Measurements from ENCODE around the gene C2orf68.
A peak's percentile ranks its signal among the peaks of the same experiment; 100 is the strongest.
"Not testable (repeated sequence)": the region's sequence is repeated elsewhere in the genome, so short reads cannot be mapped to it uniquely, and the experiment has no call there.

The C2orf68 gene, protein sequence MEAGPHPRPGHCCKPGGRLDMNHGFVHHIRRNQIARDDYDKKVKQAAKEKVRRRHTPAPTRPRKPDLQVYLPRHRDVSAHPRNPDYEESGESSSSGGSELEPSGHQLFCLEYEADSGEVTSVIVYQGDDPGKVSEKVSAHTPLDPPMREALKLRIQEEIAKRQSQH

DNA sequence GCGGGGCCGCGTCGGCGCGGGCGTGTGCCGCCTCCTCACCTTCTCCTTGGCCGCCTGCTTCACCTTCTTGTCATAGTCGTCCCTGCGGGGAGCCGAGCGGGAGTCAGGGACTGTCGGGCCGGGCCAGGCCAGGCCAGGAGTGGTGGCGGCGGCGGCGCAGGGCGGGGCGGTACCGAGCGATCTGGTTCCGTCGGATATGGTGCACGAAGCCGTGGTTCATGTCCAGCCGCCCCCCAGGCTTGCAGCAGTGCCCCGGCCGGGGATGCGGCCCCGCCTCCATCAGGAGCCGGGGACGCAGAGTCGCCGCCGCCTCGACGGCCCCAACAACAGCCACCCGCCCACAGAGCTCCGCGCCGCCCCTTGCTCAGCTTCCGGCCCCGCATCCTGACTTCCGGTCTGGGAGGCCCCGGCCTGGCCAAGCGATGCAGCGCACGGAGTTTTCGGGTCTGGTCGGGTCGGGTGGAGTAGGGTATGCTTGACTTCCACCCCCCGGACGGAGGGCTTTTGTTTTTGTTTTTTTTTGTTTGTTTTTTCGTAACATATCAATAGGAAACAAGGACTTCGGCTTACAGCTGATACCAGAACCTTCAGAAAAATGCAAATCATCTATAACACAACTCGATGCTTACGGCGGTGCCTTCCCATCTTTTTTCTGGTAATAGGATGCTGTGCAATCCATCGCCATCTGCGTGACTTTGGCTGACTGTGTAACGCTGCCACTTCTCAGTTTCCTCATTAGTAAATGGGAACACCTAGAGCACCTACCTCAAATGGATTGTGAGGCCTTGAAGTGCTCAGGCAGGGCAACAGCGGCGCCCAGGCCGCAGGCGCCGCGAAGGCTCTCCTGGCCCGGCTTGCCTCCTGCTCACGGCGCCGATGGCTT lies at the start of gene C2orf68:
Gene C2orf68 (minus strand): TSS at position 362 of the 883 bp plus-strand sequence. CDS start 82 bp downstream, at position 280.
- TF ChIP-seq, protein P1, sequence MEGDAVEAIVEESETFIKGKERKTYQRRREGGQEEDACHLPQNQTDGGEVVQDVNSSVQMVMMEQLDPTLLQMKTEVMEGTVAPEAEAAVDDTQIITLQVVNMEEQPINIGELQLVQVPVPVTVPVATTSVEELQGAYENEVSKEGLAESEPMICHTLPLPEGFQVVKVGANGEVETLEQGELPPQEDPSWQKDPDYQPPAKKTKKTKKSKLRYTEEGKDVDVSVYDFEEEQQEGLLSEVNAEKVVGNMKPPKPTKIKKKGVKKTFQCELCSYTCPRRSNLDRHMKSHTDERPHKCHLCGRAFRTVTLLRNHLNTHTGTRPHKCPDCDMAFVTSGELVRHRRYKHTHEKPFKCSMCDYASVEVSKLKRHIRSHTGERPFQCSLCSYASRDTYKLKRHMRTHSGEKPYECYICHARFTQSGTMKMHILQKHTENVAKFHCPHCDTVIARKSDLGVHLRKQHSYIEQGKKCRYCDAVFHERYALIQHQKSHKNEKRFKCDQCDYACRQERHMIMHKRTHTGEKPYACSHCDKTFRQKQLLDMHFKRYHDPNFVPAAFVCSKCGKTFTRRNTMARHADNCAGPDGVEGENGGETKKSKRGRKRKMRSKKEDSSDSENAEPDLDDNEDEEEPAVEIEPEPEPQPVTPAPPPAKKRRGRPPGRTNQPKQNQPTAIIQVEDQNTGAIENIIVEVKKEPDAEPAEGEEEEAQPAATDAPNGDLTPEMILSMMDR (conservative IDR thresholded peaks at IDR 0.05; ENCODE audit: low read depth, low read length) = no peak
- peak; percentile 84 for DNase-seq (ENCODE audit: low read depth)
- peak within 1 kb of the TSS; percentile 88 for H3K4me3 ChIP-seq (ENCODE audit: low read depth, low read length)

DNA sequence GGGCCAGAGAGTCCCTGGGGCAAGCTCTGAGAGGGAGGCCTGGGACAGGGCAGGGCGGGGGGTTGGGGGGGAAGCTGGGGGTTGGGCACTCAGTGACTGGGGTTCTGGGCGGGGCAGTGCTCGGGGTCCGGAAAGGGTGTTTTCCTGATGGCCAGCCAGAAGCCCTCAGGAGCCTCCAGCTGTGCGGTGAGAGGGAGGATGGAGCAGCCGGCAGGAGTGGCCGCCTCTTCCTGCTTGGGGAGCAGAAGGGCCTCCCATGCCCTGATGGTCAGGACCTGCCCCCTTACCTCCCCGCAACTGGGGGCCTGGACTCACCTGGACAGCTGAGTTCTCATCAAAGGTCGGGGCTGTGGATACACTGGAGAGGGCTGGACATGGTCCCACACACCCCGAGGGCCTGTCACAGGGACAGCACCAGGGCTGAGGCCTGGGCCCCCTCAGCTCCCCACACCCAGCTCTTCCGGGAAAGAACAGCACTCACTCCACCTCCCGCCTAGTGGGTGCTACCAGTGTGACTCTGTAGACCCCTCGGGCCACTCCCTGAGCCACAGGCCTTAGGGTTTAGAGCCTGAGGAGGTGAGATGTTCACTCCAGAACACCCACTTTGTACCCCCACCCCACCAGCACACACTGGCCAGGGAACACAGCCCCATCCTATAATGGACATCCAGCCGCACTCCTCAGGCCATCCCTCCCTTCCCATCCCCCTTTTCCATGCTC lies 49.4 kb upstream of the C2orf68 start:
- H3K4me3 ChIP-seq (ENCODE audit: low read depth, low read length) = no peak overlapping the region
- TF ChIP-seq, protein P1 (conservative IDR thresholded peaks at IDR 0.05; ENCODE audit: low read depth, low read length) = no peak
- DNase-seq (ENCODE audit: low read depth) = no peak

DNA sequence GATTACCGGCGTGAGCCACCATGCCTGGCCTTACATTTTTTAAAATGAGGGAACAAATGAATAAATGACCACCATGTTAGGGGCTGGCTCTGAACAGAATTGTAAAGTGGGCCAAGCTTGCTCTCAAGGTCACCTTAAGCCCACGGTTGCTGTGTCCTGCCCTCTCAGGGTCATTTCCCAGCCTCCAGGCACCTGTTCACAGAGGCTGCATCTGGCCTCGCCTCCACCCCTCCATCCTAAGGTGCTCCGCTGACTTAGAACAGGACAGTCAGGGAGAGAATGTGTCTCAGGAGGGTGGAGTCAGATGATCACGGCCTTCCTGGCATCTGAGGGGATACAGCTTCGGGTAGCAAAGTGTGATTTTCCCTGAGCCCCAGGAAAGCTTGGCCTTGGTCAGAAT lies 48.9 kb upstream of the C2orf68 start:
- no peak overlapping the region for H3K4me3 ChIP-seq (ENCODE audit: low read depth, low read length)
- TF ChIP-seq, protein P1 (conservative IDR thresholded peaks at IDR 0.05; ENCODE audit: low read depth, low read length) = no peak
- no peak for DNase-seq (ENCODE audit: low read depth)

DNA sequence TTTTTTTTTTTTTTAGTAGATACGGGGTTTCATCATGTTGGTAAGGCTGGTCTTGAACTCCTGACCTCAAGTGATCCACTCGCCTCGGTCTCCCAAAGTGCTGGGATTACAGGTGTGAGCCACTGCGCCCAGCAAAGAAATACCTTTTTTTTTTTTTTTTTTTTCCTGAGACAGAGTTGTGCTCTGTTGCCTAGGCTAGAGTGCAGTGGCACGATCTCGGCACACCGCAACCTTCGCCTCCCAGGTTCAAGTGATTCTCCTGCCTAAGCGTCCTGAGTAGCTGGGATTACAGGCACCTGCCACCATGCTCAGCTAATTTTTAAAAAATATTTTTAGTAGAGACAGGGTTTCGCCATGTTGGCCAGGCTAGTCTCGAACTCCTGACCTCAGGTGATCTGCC lies 48.4 kb upstream of the C2orf68 start:
- DNase-seq (ENCODE audit: low read depth); H3K4me3 ChIP-seq (ENCODE audit: low read depth, low read length): not testable (repeated sequence)

DNA sequence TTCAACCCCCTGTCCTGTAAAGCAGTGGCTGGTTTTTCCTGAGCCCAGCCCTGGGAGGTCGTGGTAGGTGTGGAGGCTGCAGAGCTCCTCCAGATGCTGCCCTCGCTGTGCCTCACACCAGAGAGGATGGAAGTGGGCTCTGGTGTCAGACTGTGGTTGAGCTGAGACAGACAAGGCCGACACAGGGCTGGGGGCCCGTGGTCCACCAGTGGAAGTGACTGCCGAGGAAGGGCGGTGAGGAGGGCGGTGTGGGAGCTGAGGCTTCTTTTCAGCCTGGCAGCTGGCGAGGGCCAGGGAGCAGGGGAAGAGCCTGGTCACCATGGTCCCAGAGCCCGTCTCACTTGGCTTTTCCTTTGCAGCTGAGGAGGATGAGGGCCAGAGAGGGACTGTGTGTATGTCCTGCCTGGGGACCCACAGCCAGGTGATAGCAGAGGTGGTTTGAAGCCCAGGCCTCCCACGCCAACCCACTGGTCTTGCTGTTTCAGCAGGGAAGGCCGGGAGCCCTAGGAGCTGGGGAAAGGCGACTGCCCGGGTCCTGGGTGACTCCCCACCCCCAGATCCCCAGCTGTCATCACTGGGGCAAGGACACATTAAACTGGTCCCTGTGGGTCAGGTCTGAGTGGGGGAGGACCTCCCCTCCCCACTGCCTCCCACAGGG lies 47.6 kb upstream of the C2orf68 start:
- no peak for DNase-seq (ENCODE audit: low read depth)
- TF ChIP-seq, protein P1 (conservative IDR thresholded peaks at IDR 0.05; ENCODE audit: low read depth, low read length) = no peak
- H3K4me3 ChIP-seq (ENCODE audit: low read depth, low read length) = no peak overlapping the region

DNA sequence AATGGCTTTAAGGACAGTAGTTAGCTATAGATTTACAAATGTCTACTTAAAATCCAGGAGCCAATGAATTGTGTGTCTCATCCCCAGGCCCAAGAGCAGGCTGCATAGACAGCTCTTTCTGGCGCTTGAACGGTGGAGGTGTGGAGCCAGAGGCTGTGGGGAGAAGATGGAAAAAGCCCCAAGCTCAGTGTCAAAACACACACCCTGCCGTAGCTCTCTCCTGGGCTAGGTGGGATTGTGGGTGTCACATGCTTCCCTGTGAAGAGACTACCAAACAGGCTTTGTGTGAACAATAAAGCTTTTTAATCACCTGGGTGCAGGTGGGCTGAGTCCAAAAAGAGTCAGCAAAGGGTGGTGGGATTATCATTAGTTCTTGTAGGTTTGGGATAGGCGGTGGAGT lies 45.5 kb upstream of the C2orf68 start:
- H3K4me3 ChIP-seq (ENCODE audit: low read depth, low read length); DNase-seq (ENCODE audit: low read depth): not testable (repeated sequence)

DNA sequence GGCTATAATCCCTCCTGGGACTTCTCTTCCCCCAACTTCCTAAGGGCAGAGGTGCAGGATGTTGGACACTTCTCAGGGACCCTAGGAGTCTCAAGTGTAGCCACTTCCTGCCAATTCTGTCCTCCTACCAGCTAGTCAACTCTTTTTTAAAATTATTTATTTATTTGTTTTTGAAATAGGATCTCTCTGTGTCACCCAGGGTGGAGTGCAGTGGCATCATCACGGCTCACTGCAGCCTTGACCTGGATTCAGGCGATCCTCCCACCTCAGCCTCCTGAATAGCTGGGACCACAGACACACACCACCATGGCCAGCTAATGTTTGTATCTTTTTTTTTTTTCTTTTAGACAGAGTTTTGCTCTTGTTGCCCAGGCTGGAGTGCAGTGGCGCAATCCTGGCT lies 44.6 kb upstream of the C2orf68 start:
- TF ChIP-seq, protein P1 (conservative IDR thresholded peaks at IDR 0.05; ENCODE audit: low read depth, low read length) = no peak
- H3K4me3 ChIP-seq (ENCODE audit: low read depth, low read length) = no peak overlapping the region

More for the DNA sequence above, 44.6 kb upstream of the C2orf68 start:
- no peak for DNase-seq (ENCODE audit: low read depth)
